GM23338 (cell line): ENCODE data around the gene ASB8. TPM values are rescaled to one million over a fixed set of nuclear protein-coding genes. Genes with fewer than 3 reads are reported as not detected.

Source experiments
- ATAC-seq: fragments of 200-7000 bp; cut with Tn5 transposase; 3 replicates; pipeline ENCODE4 v1.9.1; 2020
- DNase-seq: peaks from one replicate; pipeline ENCODE4 v3.0.0-alpha.2; 2015; ENCODE audit warnings: low spot score
- H2AFZ ChIP-seq: fragments of 200-600 bp; sonication (generic); 2 replicates; pipeline ENCODE4 v1.8.0; 2016; ENCODE audit warnings: antibody characterized with exemption, mild to moderate bottlenecking, moderate library complexity
- H3F3A ChIP-seq: fragments of 200-600 bp; sonication (generic); replicated peaks from 2 replicates; pipeline ENCODE4 v1.8.0; 2017; ENCODE audit warnings: antibody characterized with exemption, mixed run types, low read depth
- H3K27ac ChIP-seq: fragments of 200-600 bp; sonication (generic); 2 replicates; pipeline ENCODE4 v1.6.1; 2016; ENCODE audit warnings: low read depth
- H3K27me3 ChIP-seq: fragments of 200-600 bp; sonication (generic); 2 replicates; pipeline ENCODE4 v1.8.0; 2016; ENCODE audit warnings: mild to moderate bottlenecking, mixed run types, moderate library complexity; ENCODE audit not compliant: insufficient read depth
- H3K36me3 ChIP-seq: fragments of 200-600 bp; sonication (generic); 2 replicates; pipeline ENCODE4 v1.8.0; 2016; ENCODE audit warnings: mild to moderate bottlenecking; ENCODE audit not compliant: insufficient read depth
- H3K4me1 ChIP-seq: fragments of 200-600 bp; sonication (generic); 2 replicates; pipeline ENCODE4 v1.8.0; 2016; ENCODE audit warnings: mild to moderate bottlenecking, moderate library complexity; ENCODE audit not compliant: insufficient read depth
- H3K4me2 ChIP-seq: fragments of 200-600 bp; sonication (generic); 2 replicates; pipeline ENCODE4 v1.7.1; 2017; ENCODE audit warnings: mixed run types
- H3K4me3 ChIP-seq: fragments of 200-600 bp; sonication (generic); 2 replicates; pipeline ENCODE4 v1.6.1; 2016; ENCODE audit warnings: mixed run types
- H3K79me2 ChIP-seq: fragments of 200-600 bp; sonication (generic); replicated peaks from 2 replicates; pipeline ENCODE4 v1.8.0; 2017; ENCODE audit warnings: mild to moderate bottlenecking; ENCODE audit not compliant: insufficient read depth
- H3K9me2 ChIP-seq: fragments of 200-600 bp; sonication (generic); 2 replicates; pipeline ENCODE4 v1.8.0; 2017; ENCODE audit not compliant: insufficient read depth
- H4K20me1 ChIP-seq: fragments of 200-600 bp; sonication (generic); replicated peaks from 2 replicates; pipeline ENCODE4 v1.8.0; 2017; ENCODE audit warnings: mild to moderate bottlenecking; ENCODE audit not compliant: insufficient read depth
- H3K27ac Mint-ChIP-seq: 2 replicates; pipeline ENCODE4 v1.8.0; 2020; ENCODE audit warnings: inconsistent platforms, mild to moderate bottlenecking, moderate library complexity, mixed read lengths
- H3K27me3 Mint-ChIP-seq: 3 replicates; pipeline ENCODE4 v1.8.0; 2022; ENCODE audit warnings: low read depth, mild to moderate bottlenecking, moderate library complexity, mixed read lengths, inconsistent platforms; ENCODE audit not compliant: insufficient read depth, poor library complexity
- H3K36me3 Mint-ChIP-seq: 3 replicates; pipeline ENCODE4 v1.8.0; 2021; ENCODE audit warnings: low read depth, mild to moderate bottlenecking, inconsistent platforms, moderate library complexity, mixed read lengths
- H3K4me1 Mint-ChIP-seq: 3 replicates; pipeline ENCODE4 v1.8.0; 2020; ENCODE audit warnings: mild to moderate bottlenecking, inconsistent platforms, mixed read lengths
- H3K4me3 Mint-ChIP-seq: 3 replicates; pipeline ENCODE4 v1.8.0; 2021; ENCODE audit warnings: moderate library complexity, mild to moderate bottlenecking, inconsistent platforms, mixed read lengths
- H3K9me3 Mint-ChIP-seq: 3 replicates; pipeline ENCODE4 v1.8.0; 2020; ENCODE audit warnings: moderate library complexity, mild to moderate bottlenecking, inconsistent platforms, mixed read lengths
- CREB1 ChIP-seq: fragments of 250-450 bp; sonication (Bioruptor Pico); IDR thresholded peaks from 2 replicates; pipeline ENCODE4 v1.5.0; 2020; ENCODE audit warnings: low read depth, mild to moderate bottlenecking, moderate library complexity
- CTCF ChIP-seq, 2 experiments: fragments of 200-600 bp in 1 of 2; sonication (generic) in 1 of 2; conservative IDR thresholded peaks; 2 replicates each; pipeline versions ENCODE4 v1.5.1 to v1.6.1; 2016 to 2017; ENCODE audit warnings: antibody characterized with exemption in 2 of 2, low read depth in 2 of 2, mild to moderate bottlenecking in 2 of 2, moderate library complexity in 1 of 2
- ETS1 ChIP-seq: IDR thresholded peaks from 2 replicates; pipeline ENCODE4 v1.6.1; 2016; ENCODE audit warnings: antibody characterized with exemption
- EZH2 ChIP-seq: fragments of 200-600 bp; sonication (generic); IDR thresholded peaks from one replicate; pipeline ENCODE4 v1.8.0; 2017; ENCODE audit warnings: antibody characterized with exemption, mild to moderate bottlenecking, low read depth; ENCODE audit not compliant: unreplicated experiment
- EZH2phosphoT487 ChIP-seq: fragments of 200-600 bp; sonication (generic); IDR thresholded peaks from one replicate; pipeline ENCODE4 v1.8.1; 2018; ENCODE audit warnings: antibody characterized with exemption; ENCODE audit not compliant: unreplicated experiment
- JUNB ChIP-seq: IDR thresholded peaks from one replicate; pipeline ENCODE4 v1.6.1; 2016; ENCODE audit warnings: antibody characterized with exemption; ENCODE audit not compliant: unreplicated experiment
- NANOG ChIP-seq: IDR thresholded peaks from 2 replicates; pipeline ENCODE4 v1.6.1; 2016; ENCODE audit warnings: antibody characterized with exemption, borderline replicate concordance
- POLR2AphosphoS5 ChIP-seq: IDR thresholded peaks from 2 replicates; pipeline ENCODE4 v1.6.1; 2016; ENCODE audit warnings: antibody characterized with exemption, low read depth
- REST ChIP-seq: IDR thresholded peaks from one replicate; pipeline ENCODE4 v1.6.1; 2018; ENCODE audit warnings: antibody characterized with exemption; ENCODE audit not compliant: unreplicated experiment
- STAT1 ChIP-seq: IDR thresholded peaks from one replicate; pipeline ENCODE4 v1.6.1; 2016; ENCODE audit warnings: antibody characterized with exemption; ENCODE audit not compliant: unreplicated experiment
- ZNF114 ChIP-seq: fragments of 250-450 bp; sonication (Bioruptor Pico); IDR thresholded peaks from 2 replicates; pipeline ENCODE4 v1.5.0; 2020; ENCODE audit warnings: mild to moderate bottlenecking, moderate library complexity
- ZNF331 ChIP-seq: fragments of 250-450 bp; sonication (Bioruptor Pico); IDR thresholded peaks from 2 replicates; pipeline ENCODE4 v1.5.0; 2020; ENCODE audit warnings: low read depth, mild to moderate bottlenecking, moderate library complexity
- ZNF462 ChIP-seq: fragments of 250-450 bp; sonication (Bioruptor Pico); IDR thresholded peaks from 2 replicates; pipeline ENCODE4 v1.5.0; 2020; ENCODE audit warnings: mild to moderate bottlenecking, moderate library complexity
- polyA plus RNA-seq: library from polyadenylated mRNA; unstranded; fragments of >200 nt; fragmentation: Nextera tagmentation; extraction: Ambion mirVana; gene quantifications from 2 replicates; pipeline ENCODE4 v1.2.1, GENCODE V29; 2016
- total RNA-seq: library from RNA; depleted of rRNA; stranded (reverse); fragments of >200 nt; shearing (Covaris generic); gene quantifications from 2 replicates; pipeline ENCODE4 v1.2.3, GENCODE V29; 2014

The ASB8 gene
- total and polyA plus RNA-seq, 2 experiments from 2014 or later, result 5.4 to 8.4 TPM

GRCh38 chr12:48179466-48179865, 22.2 kb upstream of the ASB8 start:
- Mint-ChIP-seq H3K27me3 (peaks cover 27% of the 10 kb centered on the region), H3K36me3 (no peaks in the 10 kb centered on the region), H3K4me3 (no peak overlapping the region), H3K27ac (no peak overlapping the region), H3K9me3 (no peaks in the 10 kb centered on the region), H3K4me1 (peaks cover 37% of the 10 kb centered on the region)
- Histone ChIP-seq H2AFZ (no peak overlapping the region), H4K20me1 (no peaks in the 10 kb centered on the region), H3K27ac (no peak overlapping the region), H3K4me3 (no peak overlapping the region), H3K4me1 (peaks cover 29% of the 10 kb centered on the region), H3K27me3 (peaks cover 44% of the 10 kb centered on the region), H3K9me2 (no peaks in the 10 kb centered on the region), H3K36me3 (no peaks in the 10 kb centered on the region), H3K4me2 (no peak overlapping the region), H3K79me2 (no peaks in the 10 kb centered on the region), H3F3A (peaks cover 3% of the 10 kb centered on the region; the same call in 1 of the 2 replicates)
- DNase-seq (no peak), ATAC-seq (no peak)
- TF ChIP-seq POLR2AphosphoS5, result no peak
- no peak for TF ChIP-seq STAT1
- TF ChIP-seq ETS1, result no peak
- TF ChIP-seq ZNF114 (CRISPR knock-in tag), result no peak
- TF ChIP-seq JUNB, result no peak
- no peak for TF ChIP-seq ZNF462 (CRISPR knock-in tag)
- TF ChIP-seq EZH2phosphoT487, result no peak
- no peak for TF ChIP-seq REST
- no peak for TF ChIP-seq NANOG
- no peak for TF ChIP-seq ZNF331 (CRISPR knock-in tag)
- TF ChIP-seq CTCF (conservative IDR thresholded peaks at IDR 0.05; ENCODE audit: low read depth in 2 of 2), result no peak
- no peak for TF ChIP-seq EZH2
- no peak for TF ChIP-seq CREB1 (CRISPR knock-in tag)
